ENCODE measurements around the gene PRR5. TPM values are rescaled to one million over a fixed set of nuclear protein-coding genes. Genes with fewer than 3 reads are reported as not detected.
A peak's percentile ranks its signal among the peaks of the same experiment; 100 is the strongest.

The PRR5 gene
- total RNA-seq, 2 donors from 2014 or later: 12.5 to 20.4 TPM

DNA sequence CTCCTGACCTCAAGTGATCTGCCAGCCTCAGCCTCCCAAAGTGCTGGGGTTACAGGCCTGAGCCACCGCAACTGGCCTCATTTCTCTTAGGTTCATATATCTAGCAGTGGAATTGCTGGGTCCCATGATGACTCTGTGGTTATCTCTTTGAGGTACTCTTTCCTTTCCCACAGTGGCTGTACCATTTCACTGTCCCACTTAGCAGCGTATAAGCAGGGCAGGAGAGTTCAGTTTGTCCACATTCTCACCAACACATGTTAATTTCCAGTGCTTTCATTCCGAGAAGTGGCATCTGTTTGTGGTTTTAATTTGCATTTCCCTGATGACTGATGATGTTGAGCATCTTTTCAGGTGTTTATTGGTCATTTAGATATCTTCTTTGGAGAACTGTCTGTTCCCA, 16.4 kb downstream of the PRR5 start:
- H3K4me3 ChIP-seq: no peak overlapping the region
- intact Hi-C loops (cut with DNase I): no loop called here
- 94 to 95% methylated on average over 3 of the region's 3 CpGs for WGBS, 2 donors

DNA sequence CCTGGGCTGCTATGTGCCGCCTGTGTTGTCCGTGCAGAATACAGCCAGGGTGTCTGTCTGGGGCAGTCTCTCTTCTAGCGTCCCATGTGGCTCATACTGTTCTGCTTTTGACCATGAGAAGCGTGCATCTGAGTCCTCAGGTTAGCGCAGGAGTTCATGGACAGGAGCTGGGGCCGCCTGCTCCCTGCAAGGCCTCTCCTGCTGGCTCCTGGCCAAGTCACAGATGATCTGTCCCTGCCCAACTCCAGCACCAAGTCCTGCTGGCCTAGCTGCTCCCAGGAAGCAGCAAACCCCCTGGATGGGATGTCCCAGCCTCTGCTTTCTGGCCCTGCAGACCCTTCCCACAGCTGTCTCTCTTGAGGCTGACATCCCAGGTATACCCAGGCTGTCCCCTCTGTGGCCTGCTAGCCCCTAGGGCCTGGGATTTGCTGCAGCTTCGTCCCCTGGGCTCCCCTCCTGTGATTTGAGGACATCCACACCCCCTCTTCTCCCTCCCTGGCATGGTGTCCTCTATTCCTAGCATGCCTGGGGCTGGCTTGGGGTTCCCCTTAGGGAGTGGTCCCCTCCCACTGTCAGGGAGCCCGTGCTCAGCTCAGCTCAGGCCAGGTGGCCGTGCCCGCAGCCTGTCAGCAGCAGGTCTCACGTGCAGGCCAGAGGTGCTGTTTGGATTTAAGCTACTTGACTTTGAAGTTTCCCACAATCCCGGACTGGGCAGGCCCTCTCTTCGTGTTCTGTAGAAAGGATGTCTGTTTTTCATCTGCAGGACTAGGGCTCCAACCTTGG, 17.8 kb downstream of the PRR5 start:
- Histone ChIP-seq H3K9me3 (no peaks in the 10 kb centered on the region), H3K27me3 (no peaks in the 10 kb centered on the region), H3K27ac (no peak overlapping the region), H3K36me3 (replicated peaks in 1 of 2; ENCODE audit: insufficient read depth in 1 of 2, low read depth in 2 of 2) (no peaks in the 10 kb centered on the region), H3K4me3 (no peak overlapping the region), H3K4me1 (peaks cover 7% of the 10 kb centered on the region)
- ATAC-seq (peak; percentile 75), DNase-seq (peak; percentile 70 to 88 (median 80))
- TF ChIP-seq, protein P1, sequence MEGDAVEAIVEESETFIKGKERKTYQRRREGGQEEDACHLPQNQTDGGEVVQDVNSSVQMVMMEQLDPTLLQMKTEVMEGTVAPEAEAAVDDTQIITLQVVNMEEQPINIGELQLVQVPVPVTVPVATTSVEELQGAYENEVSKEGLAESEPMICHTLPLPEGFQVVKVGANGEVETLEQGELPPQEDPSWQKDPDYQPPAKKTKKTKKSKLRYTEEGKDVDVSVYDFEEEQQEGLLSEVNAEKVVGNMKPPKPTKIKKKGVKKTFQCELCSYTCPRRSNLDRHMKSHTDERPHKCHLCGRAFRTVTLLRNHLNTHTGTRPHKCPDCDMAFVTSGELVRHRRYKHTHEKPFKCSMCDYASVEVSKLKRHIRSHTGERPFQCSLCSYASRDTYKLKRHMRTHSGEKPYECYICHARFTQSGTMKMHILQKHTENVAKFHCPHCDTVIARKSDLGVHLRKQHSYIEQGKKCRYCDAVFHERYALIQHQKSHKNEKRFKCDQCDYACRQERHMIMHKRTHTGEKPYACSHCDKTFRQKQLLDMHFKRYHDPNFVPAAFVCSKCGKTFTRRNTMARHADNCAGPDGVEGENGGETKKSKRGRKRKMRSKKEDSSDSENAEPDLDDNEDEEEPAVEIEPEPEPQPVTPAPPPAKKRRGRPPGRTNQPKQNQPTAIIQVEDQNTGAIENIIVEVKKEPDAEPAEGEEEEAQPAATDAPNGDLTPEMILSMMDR (IDR thresholded peaks at IDR 0.05): no peak
- no peak for TF ChIP-seq POLR2A (IDR thresholded peaks at IDR 0.05)
- intact Hi-C loops (cut with DNase I): no loop called here
- WGBS, 2 donors: 40 to 42% methylated on average over 3 to 9 of the region's 13 CpGs

More for the DNA sequence above, 16.4 kb downstream of the PRR5 start:
- TF ChIP-seq POLR2A (IDR thresholded peaks at IDR 0.05): no peak
- TF ChIP-seq, protein P1 (IDR thresholded peaks at IDR 0.05): no peak
- no peak for DNase-seq
- Histone ChIP-seq H3K27ac (no peak overlapping the region), H3K9me3 (no peaks in the 10 kb centered on the region), H3K4me1 (peaks cover 7% of the 10 kb centered on the region), H3K36me3 (replicated peaks in 1 of 2; ENCODE audit: insufficient read depth in 1 of 2, low read depth in 2 of 2) (no peaks in the 10 kb centered on the region), H3K27me3 (no peaks in the 10 kb centered on the region)
- no peak for ATAC-seq

GRCh38 chr22:44721213-44721612, 19.2 kb downstream of the PRR5 start:
- intact Hi-C loops (cut with DNase I): no loop called here

DNA sequence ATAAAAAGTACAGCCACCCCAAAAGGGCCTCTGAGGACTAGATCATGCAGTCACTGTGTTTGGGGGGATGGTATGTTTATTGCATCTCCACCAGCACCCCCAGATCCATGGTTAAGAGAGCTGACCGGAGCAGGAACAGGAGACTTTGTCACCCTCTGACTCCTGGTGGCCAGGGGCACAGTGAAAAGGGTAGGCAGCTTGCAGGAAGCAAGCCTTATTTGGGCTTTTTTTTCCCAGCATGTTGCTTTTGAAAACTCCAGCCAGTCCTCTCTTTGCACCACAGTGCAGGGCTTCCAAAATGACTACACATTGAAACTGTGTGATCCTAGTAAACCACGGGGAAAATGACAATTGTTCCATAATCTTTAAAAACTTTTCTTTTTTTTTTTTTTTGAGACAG, 20.6 kb downstream of the PRR5 start:
- peaks cover 7% of the 10 kb centered on the region for H3K4me1 ChIP-seq
- DNase-seq (no peak), ATAC-seq (no peak)
- H3K27ac ChIP-seq: no peak overlapping the region
- H3K9me3 ChIP-seq: no peaks in the 10 kb centered on the region
- intact Hi-C loops (cut with DNase I): no loop called here
- 89 to 97% methylated on average over 2 of the region's 2 CpGs for WGBS, 2 donors
- H3K36me3 ChIP-seq (replicated peaks in 1 of 2; ENCODE audit: insufficient read depth in 1 of 2, low read depth in 2 of 2): no peaks in the 10 kb centered on the region
- no peaks in the 10 kb centered on the region for H3K27me3 ChIP-seq
- no peak for TF ChIP-seq POLR2A (IDR thresholded peaks at IDR 0.05)
- TF ChIP-seq, protein P1 (IDR thresholded peaks at IDR 0.05): no peak
- H3K4me3 ChIP-seq: no peak overlapping the region

More at GRCh38 chr22:44721213-44721612, 19.2 kb downstream of the PRR5 start:
- Histone ChIP-seq H3K4me3 (no peak overlapping the region), H3K27me3 (no peaks in the 10 kb centered on the region), H3K9me3 (no peaks in the 10 kb centered on the region), H3K36me3 (replicated peaks in 1 of 2; ENCODE audit: insufficient read depth in 1 of 2, low read depth in 2 of 2) (no peaks in the 10 kb centered on the region), H3K4me1 (peaks cover 7% of the 10 kb centered on the region), H3K27ac (no peak overlapping the region)
- TF ChIP-seq, protein P1 (IDR thresholded peaks at IDR 0.05): no peak
- TF ChIP-seq POLR2A (IDR thresholded peaks at IDR 0.05): no peak
- 92 to 100% methylated on average over 7 of the region's 7 CpGs for WGBS, 2 donors
- DNase-seq (no peak), ATAC-seq (no peak)

- H3K9me3 ChIP-seq: no peaks in the 10 kb centered on the region
- DNase-seq: no peak
- TF ChIP-seq POLR2A (IDR thresholded peaks at IDR 0.05): no peak
- TF ChIP-seq, protein P1 (IDR thresholded peaks at IDR 0.05): no peak
- no peaks in the 10 kb centered on the region for H3K36me3 ChIP-seq (replicated peaks in 1 of 2; ENCODE audit: insufficient read depth in 1 of 2, low read depth in 2 of 2)
- intact Hi-C loops (cut with DNase I): no loop called here
- no peaks in the 10 kb centered on the region for H3K27me3 ChIP-seq
- H3K27ac ChIP-seq: no peak overlapping the region
- peaks cover 7% of the 10 kb centered on the region for H3K4me1 ChIP-seq
- 89 to 91% methylated on average over 2 of the region's 2 CpGs for WGBS, 2 donors
- no peak overlapping the region for H3K4me3 ChIP-seq
- ATAC-seq: no peak
Measured at GRCh38 chr22:44723801-44724200, 21.8 kb downstream of the PRR5 start.

All from body of pancreas (tissue), 4 donors.